Cortex of kidney (tissue), 1 donor: Measurements from ENCODE around the gene TRMT112.

Source experiments
- DNase-seq: peaks from one replicate; lab custom pipeline; 2025; lab: John Stamatoyannopoulos, UW

TRMT112 gene

GRCh38 chr11:64317325-64317960 lies at the start of gene TRMT112:
TSS of gene TRMT112 (minus strand) at chr11:64317559. CDS start at chr11:64317526, 33 bp downstream.
- no peak for DNase-seq

DNA sequence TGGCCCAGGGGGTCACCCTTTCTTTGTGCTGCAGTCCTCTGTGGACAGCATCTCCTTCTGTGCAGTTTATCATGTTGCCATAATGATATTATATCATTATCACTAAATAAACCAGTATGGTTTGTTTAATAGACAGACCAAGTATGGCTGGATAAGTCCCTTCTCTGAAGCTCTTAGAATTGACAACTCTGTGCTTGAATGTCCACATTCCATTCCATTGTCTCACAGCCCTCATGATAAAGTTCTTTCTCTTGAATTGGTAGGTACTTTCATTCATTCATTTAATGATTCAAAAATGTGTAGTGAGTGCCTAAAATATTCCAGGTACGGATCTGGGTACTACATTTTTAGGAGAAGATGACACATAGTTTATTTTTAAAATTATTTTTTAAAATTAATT lies 49.4 kb upstream of the TRMT112 start:
- DNase-seq, result no peak

DNA sequence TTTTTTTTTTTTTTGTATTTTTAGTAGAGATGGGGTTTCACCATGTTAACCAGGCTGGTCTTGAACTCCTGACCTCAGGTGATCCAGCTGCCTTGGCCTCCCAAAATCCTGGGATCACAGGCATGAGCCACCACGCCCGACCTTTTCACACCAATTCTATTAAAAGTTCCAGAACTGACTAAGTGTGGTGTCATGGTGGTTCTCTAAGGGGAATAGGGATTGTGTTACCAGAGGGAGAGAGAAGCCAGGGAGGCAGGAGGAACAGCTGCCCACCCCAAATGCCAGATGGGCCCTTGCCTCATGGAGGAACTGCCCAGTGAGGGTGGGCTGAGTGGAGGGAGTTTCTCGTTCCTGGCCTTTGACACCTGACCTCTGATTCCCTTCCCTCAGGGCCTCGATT lies 47.6 kb upstream of the TRMT112 start:
- DNase-seq, result no peak

- no peak for DNase-seq
Observed at GRCh38 chr11:64364435-64364834, 47.1 kb upstream of the TRMT112 start.

DNA sequence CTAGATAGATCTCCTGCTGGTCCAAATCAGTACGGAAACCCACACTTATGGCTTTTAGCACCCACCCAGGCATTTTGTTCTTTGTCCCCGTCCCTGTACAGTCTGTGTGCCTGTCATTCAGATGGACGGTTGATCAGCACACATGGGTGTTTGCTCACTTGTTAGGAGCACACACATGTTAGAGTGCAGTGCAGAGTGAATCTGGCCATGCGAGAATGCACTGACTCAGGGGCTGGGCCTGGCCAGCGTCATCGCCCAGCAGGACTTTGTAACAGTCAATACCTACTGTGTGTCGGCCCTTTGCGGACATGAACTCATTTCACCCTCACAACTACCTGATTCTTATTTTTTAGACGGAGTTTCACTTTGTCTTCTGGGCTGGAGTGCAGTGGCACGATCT lies 45.0 kb upstream of the TRMT112 start:
- no peak for DNase-seq

GRCh38 chr11:64361659-64362058 lies 44.3 kb upstream of the TRMT112 start:
- DNase-seq, result no peak

- no peak for DNase-seq
Observed at GRCh38 chr11:64360448-64360921, 43.1 kb upstream of the TRMT112 start.

DNA sequence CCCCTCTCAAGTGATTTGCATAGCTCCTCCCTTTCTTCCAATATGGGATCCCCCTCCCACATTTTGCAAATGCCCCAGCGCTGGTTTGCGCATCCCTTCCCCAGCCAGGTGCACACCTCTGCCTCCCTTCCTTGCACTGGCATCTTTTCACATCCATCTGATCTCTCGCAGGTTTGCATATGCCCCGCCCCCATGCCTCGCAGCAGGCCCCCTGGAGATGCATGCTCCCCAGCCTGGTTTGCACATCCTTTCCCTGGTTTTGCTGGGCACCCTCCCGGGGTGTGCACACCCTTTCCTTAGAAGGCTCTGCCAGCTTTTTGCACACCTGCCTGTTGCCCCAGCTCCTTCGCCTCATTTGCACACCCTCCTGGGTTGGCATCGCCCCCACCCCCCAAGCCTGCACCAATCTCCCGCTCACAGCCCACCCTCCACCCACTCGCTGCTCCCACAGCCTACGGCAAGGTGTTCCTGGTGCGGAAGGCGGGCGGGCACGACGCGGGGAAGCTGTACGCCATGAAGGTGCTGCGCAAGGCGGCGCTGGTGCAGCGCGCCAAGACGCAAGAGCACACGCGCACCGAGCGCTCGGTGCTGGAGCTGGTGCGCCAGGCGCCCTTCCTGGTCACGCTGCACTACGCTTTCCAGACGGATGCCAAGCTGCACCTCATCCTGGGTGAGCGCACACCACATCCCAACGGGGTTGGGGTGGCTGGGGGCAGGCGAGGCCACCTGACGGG lies 42.5 kb upstream of the TRMT112 start:
- DNase-seq, result no peak

GRCh38 chr11:64358907-64359711 lies 41.8 kb upstream of the TRMT112 start, which contains the start of gene RPS6KA4:
TSS of gene RPS6KA4 (plus strand) at chr11:64359162. CDS start at chr11:64359236, 74 bp downstream.
- DNase-seq, result no peak

GRCh38 chr11:64358536-64358906 lies 41.2 kb upstream of the TRMT112 start:
- no peak for DNase-seq

- no peak for DNase-seq
Observed at GRCh38 chr11:64357904-64358535, 40.7 kb upstream of the TRMT112 start.

DNA sequence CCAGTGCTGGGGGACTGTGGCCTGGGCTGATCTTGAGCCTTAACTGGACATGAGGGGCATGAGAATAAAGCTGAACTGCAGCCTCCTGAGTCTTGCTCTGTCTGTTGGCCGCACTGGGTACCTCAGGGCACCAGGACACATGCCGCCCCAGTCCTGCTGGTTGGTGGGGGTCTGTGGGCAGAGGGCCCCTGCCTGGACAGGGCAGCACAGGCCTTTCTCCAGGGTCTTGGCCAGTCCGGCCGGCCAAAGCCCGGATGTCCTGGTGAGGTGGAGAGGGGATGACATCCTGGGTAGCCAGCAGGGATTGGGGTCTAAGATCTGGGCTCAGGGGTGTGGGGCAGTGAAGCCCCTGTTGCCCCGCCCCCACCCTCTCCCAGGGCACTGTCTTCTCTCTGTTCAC lies 40.1 kb upstream of the TRMT112 start:
- no peak for DNase-seq

GRCh38 chr11:64356498-64357411 lies 39.4 kb upstream of the TRMT112 start:
- DNase-seq, result no peak

- DNase-seq, result no peak
Observed at GRCh38 chr11:64355078-64355940, 38.0 kb upstream of the TRMT112 start.

DNA sequence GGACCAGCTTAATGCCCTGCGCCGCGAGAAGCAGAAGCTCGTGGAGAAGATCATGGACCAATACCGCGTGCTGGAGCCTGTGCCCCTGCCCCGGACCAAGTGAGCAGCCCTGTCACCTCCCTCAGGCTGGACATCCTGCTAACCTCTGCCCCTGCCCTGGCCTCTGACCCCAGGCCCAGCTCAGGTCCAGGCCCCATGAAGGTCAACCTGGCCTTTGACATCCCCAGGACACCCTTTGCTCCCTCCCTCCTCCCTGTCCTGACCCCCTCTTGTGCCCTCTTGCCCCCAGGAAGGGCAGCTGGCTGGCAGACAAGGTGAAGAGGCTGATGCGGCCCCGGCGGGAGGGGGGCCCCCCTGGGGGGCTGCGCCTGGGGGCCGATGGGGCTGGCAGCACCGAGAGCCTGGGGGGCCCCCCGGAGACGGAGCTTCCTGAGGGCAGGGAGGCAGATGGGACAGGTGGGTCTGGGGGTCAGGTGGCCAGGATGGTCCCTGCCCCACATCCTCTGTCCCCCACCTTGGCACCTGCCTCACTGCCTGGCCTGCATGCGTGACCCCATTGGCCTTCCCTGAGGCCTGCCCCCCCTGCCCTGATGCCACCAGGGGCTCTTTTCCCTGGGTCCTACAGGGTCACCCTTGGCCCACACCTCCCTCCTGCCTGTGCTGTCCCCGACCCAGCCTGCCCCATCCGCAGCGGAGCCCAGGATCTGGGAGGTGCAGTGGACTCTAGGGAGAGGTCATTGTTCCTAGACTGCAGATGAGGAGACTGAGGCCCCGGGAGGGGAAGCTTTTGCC lies 36.6 kb upstream of the TRMT112 start:
- no peak for DNase-seq

DNA sequence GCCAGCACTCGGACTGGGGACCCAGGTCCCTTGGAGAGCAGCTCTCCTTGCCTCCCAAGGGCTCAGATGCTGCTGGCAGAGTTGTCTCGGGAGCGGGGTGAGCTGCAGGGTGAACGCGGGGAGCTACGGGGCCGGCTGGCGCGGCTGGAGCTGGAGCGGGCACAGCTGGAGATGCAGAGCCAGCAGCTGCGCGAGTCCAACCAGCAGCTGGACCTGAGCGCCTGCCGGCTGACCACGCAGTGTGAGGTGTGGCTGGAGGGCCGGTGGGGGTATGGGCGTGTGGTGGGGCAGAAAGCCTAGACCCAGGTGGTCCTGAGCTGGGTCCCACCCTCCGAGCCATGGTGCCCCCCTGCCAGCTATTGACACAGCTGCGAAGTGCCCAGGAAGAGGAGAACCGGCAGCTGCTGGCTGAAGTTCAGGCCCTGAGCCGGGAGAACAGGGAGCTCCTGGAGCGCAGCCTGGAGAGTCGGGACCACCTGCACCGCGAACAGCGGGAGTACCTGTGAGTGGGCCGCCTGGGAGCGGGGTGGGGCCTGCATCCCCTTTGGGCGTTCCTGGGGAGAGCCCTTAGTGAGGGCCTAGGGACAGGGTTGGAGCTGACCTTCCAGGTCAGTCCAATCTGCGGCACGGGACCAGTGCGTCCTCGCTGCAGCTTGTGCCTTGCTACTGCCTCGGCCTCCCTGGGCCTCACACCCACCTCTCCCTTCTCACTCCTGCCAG lies 35.8 kb upstream of the TRMT112 start:
- DNase-seq, result no peak

DNA sequence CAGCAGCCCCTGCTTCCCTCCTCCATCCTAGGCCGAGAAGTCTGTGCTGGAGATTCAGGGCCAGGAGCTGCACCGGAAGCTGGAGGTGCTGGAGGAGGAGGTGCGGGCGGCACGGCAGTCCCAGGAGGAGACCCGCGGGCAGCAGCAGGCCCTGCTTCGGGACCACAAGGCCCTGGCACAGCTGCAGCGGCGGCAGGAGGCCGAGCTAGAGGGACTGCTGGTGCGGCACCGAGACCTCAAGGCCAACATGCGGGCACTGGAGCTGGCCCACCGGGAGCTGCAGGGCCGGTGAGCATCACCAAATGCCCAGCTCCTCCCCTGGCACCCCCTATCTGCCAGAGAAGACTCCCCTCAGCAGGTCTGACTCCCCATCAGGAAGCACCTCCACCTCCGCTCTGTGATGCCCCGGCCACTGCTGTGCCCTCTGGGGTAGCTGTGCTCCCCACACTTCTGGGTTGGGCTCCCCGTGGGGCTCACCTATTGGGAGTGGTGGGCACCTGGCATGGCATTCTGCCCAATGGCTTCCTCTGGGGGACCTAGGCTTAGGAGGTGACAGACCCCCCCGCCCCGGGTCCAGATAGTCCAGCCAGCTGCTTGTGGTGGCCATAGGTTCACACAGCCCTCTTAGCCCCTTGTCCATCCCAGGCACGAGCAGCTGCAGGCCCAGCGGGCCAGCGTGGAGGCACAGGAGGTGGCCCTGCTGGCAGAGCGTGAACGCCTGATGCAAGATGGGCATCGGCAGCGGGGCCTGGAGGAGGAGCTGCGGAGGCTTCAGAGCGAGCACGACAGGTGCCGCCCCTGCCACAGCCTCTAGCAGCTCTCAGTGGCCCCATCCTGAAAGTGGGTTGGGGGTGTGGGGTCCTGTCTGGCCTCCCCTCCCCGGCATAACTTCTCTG lies 35.0 kb upstream of the TRMT112 start:
- no peak for DNase-seq
